NB4 (cell line): Measurements from ENCODE around the gene IL22.
"Not testable (repeated sequence)": the region's sequence is repeated elsewhere in the genome, so short reads cannot be mapped to it uniquely, and the experiment has no call there.

Experiments used
- DNase-seq: peaks from one replicate; pipeline ENCODE4 v3.0.0; 2010; ENCODE audit warnings: low read depth
- H3K4me3 ChIP-seq: one replicate; pipeline ENCODE4 v1.5.1; 2011; ENCODE audit warnings: mild to moderate bottlenecking, low read depth, low read length, moderate library complexity
- MYC ChIP-seq: IDR thresholded peaks from 2 replicates; pipeline ENCODE4 v1.6.1; 2011; ENCODE audit warnings: low read depth, low read length
- POLR2A ChIP-seq: IDR thresholded peaks from 2 replicates; pipeline ENCODE4 v1.6.1; 2011; ENCODE audit warnings: mild to moderate bottlenecking; ENCODE audit not compliant: insufficient read length; ENCODE audit errors: extremely low read depth
- TF ChIP-seq, protein P1 (sequence below): IDR thresholded peaks from 2 replicates; pipeline ENCODE4 v1.6.1; 2011; ENCODE audit warnings: low read depth, low read length
- TF ChIP-seq, protein P2 (sequence below): IDR thresholded peaks from one replicate; pipeline ENCODE4 v1.5.1; 2012; ENCODE audit warnings: low read depth, low read length

The IL22 gene

DNA sequence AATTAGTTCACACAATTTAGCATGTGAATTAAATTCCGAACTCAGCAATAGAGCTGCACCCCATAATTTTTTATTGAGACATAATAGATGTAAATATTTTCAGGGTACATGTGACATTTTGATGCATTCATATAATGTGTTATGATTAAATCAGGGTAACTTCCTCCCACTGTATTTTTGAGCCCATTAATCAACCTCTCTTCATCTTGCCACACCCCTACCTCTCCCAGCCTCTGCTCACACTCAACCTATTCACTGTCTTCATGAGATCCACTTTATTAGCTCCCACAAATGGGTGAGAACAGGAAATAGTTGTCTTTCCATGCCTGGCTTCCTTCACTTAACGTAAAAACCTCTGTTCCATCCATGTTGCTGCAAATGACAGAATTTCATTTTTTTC, 42.5 kb downstream of the IL22 start:
- TF ChIP-seq, protein P1, sequence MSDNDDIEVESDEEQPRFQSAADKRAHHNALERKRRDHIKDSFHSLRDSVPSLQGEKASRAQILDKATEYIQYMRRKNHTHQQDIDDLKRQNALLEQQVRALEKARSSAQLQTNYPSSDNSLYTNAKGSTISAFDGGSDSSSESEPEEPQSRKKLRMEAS: no peak
- no peak overlapping the region for H3K4me3 ChIP-seq
- DNase-seq: no peak

DNA sequence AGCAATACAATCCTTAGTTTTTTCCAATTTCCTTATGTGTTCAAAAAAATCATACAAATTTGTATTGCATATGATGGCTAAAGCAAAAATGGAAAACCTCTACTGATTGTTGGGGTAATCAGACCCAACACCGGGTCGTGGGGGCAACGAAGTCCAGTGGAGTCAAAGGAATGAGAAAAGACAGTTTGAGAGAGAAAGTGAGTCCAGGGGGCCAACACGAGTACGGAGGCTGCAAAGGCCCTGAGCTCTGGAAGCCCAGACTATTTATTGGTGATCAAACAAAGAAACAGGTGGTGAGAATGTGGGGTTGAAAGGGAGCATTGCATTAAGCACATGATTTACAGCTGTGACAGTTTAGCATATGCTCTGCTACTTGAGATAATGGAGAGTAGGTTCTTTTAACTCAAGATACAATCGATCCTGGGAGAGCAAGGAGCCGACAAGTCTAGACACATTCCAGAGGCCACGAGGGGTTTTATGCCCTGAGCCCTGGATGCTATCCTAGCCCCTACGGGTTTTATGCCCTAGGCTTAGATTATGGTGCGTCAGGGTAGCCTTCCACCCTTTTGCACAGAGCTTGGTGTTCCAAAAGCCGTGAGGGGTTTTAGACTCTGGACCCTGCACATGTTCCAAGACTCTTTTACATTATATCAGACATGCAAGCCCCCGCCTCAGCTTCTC, 44.2 kb downstream of the IL22 start:
- DNase-seq, H3K4me3 ChIP-seq: not testable (repeated sequence)

DNA sequence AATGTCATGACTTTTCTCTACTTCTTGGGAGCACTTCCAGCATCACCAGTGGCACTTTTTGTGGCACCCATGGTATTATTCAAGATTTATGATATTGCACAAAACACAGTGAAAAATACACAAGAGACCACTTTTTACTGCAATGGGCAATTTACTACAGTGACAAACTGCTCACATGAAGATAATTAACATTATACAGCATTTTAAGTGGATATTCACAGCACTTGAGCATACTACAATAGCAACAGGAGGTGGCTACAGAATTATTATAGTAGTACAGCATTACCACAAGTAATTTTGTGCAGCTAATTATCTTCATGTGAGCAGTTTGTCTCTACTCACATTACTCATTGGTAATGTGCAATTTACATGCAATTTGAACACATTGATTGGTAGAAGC, 46.1 kb downstream of the IL22 start:
- no peak overlapping the region for H3K4me3 ChIP-seq
- DNase-seq: no peak
- no peak for TF ChIP-seq MYC
- TF ChIP-seq POLR2A: no peak
- TF ChIP-seq, protein P1: no peak
- TF ChIP-seq, protein P2, sequence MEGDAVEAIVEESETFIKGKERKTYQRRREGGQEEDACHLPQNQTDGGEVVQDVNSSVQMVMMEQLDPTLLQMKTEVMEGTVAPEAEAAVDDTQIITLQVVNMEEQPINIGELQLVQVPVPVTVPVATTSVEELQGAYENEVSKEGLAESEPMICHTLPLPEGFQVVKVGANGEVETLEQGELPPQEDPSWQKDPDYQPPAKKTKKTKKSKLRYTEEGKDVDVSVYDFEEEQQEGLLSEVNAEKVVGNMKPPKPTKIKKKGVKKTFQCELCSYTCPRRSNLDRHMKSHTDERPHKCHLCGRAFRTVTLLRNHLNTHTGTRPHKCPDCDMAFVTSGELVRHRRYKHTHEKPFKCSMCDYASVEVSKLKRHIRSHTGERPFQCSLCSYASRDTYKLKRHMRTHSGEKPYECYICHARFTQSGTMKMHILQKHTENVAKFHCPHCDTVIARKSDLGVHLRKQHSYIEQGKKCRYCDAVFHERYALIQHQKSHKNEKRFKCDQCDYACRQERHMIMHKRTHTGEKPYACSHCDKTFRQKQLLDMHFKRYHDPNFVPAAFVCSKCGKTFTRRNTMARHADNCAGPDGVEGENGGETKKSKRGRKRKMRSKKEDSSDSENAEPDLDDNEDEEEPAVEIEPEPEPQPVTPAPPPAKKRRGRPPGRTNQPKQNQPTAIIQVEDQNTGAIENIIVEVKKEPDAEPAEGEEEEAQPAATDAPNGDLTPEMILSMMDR: no peak

DNA sequence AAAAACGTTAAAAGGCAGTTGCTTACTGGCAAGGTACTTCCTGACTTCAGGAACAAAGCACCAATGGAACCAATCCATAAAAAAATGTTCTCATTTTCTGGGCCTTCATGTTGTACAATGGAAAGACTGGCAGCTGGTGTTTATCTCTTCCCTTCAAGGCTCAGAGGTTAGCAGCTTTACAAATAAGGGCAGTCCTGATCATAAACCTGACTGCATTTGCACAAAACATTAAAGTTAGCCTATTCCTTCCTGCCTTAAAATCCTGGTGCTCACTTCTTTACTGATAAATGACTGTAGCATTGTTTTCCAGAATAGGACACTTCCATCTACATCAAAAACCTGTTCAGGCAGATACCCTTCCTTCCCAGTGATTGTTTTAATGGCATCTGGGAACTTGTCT, 47.0 kb downstream of the IL22 start:
- TF ChIP-seq POLR2A: no peak
- TF ChIP-seq MYC: no peak
- TF ChIP-seq, protein P1: no peak
- TF ChIP-seq, protein P2: no peak
- no peak for DNase-seq
- no peak overlapping the region for H3K4me3 ChIP-seq

DNA sequence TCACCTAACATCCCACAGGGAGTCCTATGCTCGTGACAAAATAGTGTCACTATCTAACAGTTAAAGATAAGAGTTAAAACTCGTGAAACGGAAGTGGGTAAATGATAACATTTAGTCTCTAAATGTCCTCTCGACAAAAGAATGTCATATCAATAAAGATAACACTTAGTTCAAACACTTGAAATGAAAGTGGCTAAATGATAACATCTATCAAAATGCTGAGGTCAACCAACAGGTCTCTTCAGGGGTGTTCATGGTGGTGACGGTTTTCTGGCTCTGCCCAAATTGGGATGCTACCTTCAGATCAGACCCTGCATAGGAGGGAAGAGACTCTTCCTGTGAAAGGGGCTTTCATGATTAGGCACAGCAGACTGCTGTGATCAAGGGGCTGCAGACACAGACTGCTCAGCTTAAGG, 49.9 kb downstream of the IL22 start:
- TF ChIP-seq POLR2A (no peak), MYC (no peak)
- TF ChIP-seq, protein P2: no peak
- TF ChIP-seq, protein P1: no peak
- DNase-seq: no peak
- no peak overlapping the region for H3K4me3 ChIP-seq

DNA sequence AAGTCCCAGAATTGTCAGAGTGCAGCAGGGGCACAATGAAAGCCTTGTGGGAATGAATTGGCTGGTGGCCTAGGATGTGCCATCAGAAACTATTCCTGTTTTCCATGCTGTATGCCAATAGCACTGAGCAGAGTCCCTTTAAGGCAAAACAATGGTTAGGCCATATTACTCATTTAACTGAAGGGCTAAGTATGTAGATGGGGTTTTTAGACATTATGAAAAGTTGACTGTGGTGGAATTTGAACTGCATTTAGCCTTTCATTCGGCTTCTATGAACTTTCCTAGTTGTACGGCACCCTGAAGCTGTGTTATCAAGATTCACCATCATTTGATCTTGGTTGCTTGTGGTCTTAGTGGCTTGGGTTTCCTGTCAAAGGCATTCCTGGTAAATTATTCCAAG, 52.5 kb downstream of the IL22 start:
- no peak overlapping the region for H3K4me3 ChIP-seq
- no peak for DNase-seq
- TF ChIP-seq, protein P2: no peak
- TF ChIP-seq MYC: no peak
- no peak for TF ChIP-seq POLR2A
- TF ChIP-seq, protein P1: no peak

DNA sequence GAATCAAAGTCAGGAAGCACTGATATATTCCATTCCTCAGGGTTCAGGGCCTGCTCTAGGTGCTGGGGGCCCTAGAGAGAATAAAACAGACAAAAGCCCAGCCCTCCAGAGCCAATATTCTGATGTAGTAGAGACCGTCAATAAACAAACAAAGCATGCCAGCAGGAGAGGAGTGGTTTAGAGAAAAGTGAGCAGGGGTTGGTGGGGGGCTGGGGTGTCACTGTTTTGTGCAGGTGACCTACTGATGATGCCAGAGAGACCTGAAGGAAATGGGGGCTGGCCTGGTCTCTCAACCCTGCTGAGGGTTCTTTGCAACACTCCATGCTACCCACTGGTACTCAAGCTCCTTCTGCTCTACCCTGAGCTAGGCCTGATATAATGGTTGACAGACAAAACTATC, 54.3 kb downstream of the IL22 start:
- TF ChIP-seq, protein P2: no peak
- TF ChIP-seq, protein P1: no peak
- TF ChIP-seq POLR2A: no peak
- TF ChIP-seq MYC: no peak
- no peak for DNase-seq
- H3K4me3 ChIP-seq: no peak overlapping the region
